CD4-positive, alpha-beta T cell treated with Interleukin-17A for 4 hours (primary cell): ENCODE measurements around the gene CBLN3.
A peak's percentile ranks its signal among the peaks of the same experiment; 100 is the strongest.

ENCODE experiments used
- DNase-seq: peaks from one replicate; pipeline ENCODE4 v3.0.0-alpha.2; 2020; ENCODE audit warnings: mixed read lengths

Gene CBLN3

GRCh38 chr14:24422694-24423601, 6.5 kb downstream of the CBLN3 start:
- no peak for DNase-seq

- no peak for DNase-seq
Measured at GRCh38 chr14:24422261-24422660, 7.2 kb downstream of the CBLN3 start.

DNA sequence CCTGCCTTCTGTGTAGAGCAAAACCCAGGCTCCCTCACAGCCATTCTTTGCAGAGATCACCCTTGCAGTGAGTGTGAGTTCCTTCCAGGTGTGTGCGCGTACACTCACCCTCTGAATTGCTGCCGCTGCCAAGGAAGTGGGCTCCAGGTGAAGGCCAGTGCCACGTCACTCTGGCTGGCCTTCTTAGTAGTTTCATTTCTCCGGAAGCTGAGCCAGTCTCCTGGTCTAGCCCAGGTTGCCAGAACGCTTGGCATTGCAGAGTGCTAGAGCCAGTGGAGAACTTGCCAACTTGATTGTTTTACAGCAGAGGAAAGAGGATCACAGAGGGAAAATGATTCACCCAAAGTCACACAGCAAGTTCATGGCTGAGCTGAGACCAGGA, 11.0 kb downstream of the CBLN3 start:
- DNase-seq, result no peak

DNA sequence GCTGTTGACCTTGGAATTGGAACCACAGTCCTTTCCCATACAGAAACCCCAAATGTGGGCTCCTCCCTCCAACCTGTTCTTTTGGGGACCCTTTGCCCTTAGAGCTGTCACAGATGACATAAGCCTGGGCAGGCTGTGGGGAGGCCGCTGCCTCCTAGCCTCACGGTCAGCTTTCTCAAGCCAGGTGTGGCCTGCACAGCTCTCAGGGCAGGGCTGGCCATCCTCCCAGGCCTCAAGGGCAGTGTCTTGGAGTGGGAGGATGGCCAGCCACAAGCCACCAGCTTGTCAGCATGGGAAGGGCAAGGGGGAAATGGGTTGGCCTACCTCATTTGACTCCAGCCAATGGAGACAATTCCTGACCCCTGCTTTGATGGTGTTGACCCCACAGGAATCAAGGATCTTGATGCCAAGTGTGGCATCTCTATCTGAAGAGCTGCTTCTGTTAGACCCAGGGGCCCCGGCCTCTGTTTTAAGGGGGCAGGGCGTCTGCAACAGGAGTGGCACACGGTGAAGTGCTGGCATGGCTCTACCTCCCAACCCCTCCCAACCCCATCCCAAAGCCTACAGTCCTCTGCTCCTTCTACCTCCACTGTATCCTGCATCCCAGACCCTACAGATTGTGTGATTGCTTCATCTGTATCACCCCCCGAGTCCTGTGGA, 11.5 kb downstream of the CBLN3 start:
- DNase-seq, result no peak

DNA sequence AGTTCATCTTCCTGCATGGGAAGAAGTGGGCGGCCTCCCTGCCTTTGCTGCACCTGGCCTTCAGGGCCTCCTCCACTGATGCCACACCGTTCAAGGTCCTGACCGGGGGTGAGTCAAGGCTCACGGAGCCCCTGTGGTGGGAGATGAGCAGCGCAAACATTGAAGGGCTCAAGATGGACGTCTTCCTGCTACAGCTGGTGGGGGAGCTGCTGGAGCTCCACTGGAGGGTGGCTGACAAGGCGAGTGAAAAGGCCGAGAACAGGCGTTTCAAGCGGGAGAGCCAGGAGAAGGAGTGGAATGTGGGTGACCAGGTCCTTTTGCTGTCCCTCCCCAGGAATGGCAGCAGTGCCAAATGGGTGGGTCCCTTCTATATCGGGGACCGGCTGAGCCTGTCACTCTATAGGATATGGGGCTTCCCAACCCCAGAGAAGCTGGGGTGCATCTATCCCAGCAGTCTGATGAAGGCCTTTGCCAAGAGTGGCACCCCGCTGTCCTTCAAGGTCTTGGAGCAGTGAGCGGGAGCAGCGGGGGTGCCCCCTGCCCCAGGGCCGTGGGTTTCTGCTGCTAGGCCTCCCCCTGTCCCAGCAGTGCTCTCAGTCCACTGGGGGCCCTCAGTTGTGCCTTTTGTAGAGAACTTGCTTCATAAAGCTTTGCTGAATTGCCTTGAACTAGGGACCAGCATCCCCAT, 12.4 kb downstream of the CBLN3 start:
- DNase-seq, result no peak

GRCh38 chr14:24416254-24416931, 13.1 kb downstream of the CBLN3 start:
- no peak for DNase-seq

GRCh38 chr14:24415421-24416253, 13.8 kb downstream of the CBLN3 start:
- no peak for DNase-seq

- DNase-seq, result no peak
Measured at GRCh38 chr14:24414732-24415420, 14.6 kb downstream of the CBLN3 start.

GRCh38 chr14:24414077-24414476, 15.4 kb downstream of the CBLN3 start:
- no peak for DNase-seq

DNA sequence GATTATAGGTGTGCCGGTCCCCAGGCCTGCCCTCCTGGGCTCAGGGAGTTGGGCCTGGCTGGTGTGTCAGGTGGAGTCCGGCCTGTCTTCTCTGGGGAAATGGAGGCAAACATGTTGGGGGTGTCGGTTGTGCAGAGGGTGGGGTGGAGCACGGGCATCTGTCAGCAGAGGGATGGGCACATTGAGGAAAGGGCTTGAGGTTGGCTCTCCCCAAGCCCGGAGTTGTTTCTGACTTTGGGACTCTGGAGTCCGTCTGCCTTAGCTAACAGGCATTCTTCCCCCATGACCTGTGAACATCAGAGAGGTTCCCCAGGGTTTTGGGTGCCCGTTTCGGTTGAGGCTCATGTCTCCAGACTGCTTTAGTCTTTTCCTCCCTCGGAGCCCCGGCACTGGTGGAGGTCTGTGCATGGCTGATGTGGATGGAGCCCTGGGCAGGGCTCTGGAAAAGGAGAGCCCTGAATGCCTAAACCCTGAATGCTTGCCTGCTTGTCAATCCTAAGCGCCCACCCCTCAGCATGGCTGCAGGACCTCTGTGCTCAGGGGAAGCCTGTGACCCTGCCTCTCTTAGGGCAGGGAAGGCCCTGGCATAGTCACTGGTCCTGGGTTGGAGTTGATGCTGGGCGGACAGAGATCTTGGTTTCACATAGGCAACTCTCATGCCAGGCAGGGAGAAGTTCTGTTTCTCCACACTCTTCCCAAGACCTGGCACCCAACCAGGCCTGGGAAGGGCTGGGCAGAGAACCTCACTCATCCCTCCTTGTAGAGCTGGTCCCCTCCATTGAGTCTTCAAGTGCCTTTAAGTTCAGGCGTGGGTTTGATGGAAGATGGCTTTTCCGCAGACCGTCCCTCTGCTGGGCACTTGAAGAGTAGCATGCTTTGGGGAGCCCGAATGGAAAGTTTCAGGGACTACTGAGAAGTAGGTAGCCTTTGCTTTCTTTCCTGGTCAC, 17.8 kb downstream of the CBLN3 start:
- peak; percentile 48 for DNase-seq

- DNase-seq, result no peak
Measured at GRCh38 chr14:24409956-24410355, 19.5 kb downstream of the CBLN3 start.

DNA sequence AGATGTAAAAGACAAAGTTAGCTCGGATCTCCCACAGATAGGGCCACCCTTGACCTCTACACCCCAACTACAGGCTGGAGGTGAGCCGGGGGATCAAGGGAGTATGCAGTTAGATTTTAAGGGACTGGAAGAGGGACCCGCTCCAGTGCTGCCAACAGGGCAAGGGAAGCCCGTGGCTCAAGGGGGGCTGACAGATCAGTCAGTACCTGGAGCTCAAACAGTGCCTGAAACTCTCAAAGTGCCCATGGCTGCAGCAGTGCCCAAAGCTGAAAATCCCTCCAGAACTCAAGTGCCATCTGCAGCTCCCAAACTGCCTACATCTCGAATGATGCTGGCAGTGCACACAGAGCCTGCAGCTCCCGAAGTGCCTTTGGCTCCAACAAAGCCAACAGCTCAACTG, 20.3 kb downstream of the CBLN3 start:
- no peak for DNase-seq

GRCh38 chr14:24408764-24409163, 20.7 kb downstream of the CBLN3 start:
- no peak for DNase-seq

DNA sequence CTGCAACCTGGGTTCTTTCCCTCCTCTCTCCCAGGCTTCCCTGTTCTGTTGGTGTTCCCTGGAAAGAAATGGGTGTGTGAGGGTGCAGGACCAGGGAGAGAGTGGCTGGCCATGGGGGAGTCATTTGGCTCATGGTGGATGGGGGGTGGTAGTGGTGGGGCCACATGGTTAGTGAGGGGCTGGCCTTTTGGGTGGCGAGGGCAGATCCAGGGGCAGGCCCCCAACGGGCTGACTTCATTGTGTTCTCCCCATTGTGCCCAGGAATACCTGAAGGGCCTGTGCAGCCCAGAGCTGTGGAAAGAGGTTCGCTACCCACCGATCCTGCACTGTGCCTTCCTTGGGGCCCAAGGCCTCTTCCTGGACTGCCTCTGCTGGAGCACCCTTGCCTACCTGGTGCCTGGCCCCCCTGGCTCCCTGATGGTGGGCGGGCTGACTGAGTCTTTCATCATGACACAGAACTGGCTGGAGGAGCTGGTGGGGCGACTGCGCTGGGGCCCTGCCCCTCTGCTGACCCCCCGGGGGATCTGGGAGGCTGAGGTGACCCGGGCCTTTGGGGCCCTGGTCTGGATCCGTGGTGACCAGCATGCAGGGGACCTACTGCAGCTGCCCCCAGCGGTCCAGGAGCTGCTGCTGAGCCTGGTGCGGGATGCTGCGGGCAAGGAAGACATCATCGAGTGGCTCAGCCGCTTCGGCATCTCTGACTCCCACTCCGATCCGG, 21.7 kb downstream of the CBLN3 start:
- no peak for DNase-seq

DNA sequence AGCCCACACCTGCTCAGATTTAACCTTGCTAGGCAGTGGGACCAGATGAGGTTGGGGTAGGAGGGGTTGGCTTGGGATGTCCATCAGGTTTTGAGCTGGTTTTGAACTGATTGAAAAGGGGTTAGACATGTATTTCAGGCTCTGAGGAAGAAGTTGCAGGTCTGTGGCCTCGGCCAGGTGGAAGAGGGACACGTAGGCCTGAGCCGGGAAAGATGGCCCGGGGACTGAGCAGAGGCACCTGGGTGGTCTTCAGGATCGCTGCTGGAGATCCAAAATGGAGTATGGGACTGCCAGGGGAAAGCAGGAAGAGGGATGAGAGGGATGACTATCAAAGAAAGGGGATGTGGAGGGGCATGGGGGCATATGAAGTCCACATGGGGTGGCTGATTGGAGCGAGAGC, 23.1 kb downstream of the CBLN3 start:
- no peak for DNase-seq

- DNase-seq, result no peak
Measured at GRCh38 chr14:24404814-24405213, 24.7 kb downstream of the CBLN3 start.

DNA sequence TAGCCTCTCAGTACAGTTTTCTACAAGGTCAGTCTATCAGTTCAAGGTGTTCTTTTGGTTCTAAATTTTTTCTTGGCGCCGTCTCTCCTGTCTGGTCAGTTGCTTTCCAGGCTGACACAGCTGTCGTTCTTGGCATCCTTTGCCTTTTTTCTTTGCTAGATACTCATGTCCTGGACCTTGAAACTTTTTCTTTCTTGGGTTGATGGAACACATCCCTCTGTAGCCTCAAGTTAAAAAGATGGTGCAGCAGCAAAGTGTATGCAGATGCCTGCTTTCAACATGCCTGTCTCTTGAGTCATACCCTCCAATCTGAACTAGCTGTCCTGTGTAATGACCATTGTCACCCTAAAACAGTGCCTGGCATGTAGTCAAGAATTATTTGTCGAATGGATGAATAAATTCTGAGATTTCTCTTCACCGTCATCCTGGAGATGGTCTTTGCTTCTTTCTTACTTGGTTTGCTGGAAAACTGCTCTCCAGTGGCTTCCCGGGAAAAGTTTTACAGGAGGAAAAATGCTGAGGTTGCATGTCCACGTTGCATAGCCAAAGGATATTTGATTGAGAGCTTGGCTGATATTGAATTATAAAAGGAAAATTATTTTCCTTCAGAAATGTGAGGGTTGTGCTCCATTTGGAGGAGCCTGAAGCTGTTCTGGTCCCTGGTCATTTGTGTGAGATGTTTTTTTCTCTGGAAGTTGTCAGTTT, 26.0 kb downstream of the CBLN3 start:
- DNase-seq, result no peak

DNA sequence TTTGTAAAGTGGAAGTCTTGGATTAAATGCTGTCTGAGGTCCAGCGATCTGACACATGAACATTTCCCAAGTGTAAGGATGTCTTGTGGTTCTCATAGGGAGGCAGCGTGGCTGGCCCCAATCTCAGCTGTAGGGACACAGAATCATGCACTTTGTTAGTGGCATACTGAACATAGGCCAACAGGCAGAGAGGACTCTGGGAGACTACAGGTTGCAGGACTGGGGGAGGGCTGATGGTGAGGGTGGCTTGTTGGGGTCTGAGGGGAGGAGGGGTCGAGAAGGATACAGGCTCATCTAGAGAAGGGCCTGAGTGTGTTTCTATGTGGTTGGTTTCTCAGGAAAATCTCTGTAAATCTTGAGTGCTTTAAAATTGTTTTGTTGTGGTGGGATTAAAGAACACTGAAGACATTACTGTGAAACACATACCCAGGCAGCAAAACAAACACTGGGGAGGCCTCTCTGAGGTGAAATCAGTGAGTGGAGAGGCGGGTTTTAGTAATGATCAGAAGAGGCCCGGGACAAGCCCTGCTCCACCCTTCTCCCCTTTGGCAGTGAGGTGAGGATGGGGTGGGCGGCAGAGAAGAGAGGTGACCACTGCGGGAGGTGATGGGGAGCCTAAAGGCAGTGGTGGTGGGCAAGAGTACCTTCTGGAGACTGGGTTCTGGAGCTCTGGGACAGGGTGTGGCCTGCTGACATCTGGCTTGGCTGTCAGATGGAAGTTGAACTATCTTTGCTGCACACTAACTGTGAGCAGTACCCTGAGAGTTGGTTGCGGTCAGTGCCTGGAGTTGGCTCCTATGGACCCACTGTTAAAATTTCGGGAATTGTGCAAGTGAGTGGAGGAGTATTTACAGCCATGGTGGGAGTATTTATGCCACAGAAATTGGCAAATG, 27.4 kb downstream of the CBLN3 start:
- no peak for DNase-seq
